T-helper 9 cell (primary cell): ENCODE results near the gene C5orf63.
A peak's percentile ranks its signal among the peaks of the same experiment; 100 is the strongest.
"Not testable (repeated sequence)": the region's sequence is repeated elsewhere in the genome, so short reads cannot be mapped to it uniquely, and the experiment has no call there.

Experiments used
- DNase-seq: peaks from one replicate; pipeline ENCODE4 v3.0.0-alpha.2; 2020

The C5orf63 gene

DNA sequence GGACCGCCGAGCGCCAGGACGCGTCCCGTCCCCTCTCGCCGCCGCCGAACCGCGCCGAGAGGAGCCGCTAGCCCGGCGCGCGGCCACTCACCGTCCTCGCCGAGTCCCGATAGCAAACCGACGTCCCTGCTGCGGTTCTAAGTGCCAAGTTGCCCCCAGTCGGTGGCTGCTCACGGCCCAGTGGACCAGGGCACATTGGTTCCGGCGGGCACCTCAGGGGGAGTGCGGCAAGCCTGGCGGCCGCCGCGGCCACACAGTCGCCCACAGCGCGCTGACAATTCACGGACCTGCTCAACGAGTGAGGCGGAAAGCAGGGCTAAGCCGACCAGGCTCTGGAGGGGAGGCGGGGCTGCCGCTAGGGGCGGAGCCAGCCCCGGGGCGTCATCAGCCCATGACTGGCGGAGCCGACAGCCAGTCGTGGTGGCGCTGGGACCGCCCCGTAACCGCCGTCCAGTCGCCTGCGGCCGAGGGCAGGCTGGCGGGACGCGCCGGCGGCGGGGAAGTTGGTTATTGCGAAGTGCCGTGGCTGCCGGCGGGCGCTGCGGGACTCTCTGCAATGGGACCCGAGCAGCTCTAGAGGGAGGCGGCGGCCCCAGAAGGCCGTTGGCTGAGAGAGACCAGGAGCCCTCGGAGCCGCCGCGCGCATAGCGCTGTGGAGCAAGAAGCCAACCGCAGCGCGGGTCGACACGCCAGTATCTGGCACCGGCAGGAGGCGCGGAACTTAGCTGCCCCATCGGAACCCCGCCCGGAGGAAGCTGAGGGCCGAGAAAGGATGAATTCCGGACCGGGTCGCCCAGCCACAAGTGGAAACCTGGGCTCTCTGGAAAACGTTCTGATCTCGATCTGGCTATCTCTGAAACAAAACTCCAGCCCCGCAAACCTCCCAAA, 42.8 kb downstream of the C5orf63 start, which contains the start of gene MARCHF3:
TSS of gene MARCHF3 (minus strand) at position 300 of the 888 bp plus-strand sequence. CDS start 112,387 bp downstream, outside the sequence.
- peak; percentile 88 for DNase-seq

DNA sequence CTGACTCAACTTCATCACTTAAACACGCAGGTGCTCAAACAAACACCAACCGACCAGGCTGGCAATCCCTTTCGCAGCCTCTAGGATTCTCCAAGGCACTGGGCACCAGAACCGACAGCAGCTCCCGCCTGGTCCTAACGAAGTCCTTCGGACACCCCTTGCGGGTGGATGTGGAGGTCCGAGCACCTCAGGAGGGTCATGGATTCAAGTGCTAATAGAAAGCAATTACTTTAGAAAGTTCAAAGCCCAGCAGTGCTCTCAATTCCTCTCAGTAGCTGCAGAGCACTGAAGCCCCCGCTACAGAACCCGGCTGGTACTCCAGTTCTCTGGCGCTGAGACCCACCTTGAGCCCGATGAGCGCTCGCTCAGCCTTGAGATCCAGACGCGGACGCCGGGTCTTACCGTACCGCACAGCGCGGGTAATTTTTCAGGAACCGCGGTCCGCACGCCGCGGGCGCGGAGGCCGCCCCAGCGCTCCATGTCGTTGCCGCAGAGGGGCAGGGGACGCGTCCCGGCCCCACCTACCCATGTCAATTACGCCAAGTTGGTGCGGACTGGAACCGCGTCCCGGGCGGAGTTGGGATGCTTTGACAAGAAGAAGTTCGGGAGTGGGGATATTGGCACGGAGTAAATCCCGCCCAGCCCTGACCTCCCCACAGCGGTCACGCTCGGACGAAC, 43.6 kb downstream of the C5orf63 start:
- peak; percentile 22 for DNase-seq

DNA sequence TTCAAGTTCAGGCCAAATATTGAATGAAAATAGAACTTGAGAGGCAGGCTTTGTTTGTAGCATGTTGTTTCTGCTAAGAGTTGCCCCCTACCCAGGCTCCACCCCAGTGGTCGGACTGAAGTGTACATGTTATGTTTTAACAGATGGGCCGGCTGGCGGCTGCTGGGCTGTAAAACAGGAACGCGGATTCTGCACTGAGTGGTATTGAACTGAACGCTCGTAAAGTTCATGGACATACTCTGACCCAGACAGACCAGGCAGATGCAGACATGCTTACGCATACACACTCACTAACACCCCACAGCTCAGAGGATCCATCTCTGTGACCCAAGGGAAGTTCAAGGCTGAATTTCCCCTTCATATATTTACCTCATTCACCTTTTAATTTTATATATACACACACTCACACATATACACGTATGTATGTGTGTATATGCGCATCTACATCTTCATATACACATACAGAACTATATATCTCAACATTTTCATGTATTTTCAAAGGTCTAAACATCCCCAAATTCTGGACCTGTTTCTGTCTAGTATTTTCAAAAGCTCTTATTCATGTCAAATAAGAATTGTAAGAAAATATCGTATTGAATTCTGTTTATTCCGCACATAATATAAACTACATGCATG, 44.4 kb downstream of the C5orf63 start:
- DNase-seq = no peak

GRCh38 chr5:127027539-127027938, 45.8 kb downstream of the C5orf63 start:
- no peak for DNase-seq

DNA sequence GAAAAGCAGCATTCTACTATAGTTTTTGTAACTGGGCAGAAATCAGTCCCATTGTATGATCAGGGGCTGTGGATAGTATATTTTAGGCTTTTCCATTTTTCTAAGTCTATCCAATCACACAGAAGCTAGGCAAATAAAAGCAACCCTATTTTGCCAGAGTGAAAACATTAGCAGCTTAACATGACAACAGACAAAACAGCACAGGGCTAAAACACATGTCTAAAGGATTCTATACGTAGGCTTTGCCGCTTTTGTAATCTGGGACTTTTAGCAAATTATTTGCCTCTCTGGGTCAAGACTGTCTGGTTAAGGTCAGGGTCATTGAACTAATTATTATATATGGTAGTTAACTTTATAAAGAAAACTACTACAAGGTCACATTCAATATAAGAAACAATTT, 47.1 kb downstream of the C5orf63 start:
- DNase-seq = no peak

GRCh38 chr5:127025467-127025866, 47.8 kb downstream of the C5orf63 start:
- no peak for DNase-seq

DNA sequence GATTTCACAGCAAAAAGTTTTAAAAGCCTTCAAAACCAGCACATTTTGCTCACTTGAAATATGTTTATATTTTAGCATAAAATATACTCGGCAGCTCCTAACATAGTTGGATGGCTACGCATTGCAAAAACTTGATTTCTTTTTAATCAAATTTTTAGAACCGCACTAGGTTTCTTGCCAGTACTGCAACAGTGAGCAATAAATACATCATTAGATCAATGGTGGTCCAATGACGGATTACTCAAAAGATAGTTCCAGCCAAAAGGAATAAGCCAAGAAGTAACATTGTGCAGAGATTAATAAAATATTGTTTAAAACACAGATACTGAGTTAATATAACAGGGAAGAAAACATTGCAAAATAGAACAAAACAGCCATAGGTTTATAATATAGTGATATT, 48.5 kb downstream of the C5orf63 start:
- DNase-seq = no peak

- not testable (repeated sequence) for DNase-seq
Observed at GRCh38 chr5:127023552-127024191, 49.6 kb downstream of the C5orf63 start.

DNA sequence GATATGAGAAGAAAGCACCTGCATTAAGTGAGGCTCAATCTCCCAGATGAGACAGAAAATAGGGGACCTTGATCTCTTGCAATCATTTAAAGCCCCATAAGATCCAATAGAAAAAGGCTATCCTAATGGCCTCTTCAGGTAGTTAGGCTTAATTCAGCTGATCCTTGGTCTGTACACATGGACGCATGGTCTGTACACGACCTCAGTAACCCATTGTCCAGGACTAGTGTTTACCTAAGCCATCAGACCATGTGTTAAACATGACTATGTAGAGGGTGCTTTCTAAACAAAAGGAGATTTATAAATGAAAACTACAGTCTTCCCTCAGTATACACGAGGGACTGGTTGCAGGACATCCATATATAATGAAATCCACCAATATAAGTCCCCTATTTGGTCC, 50.5 kb downstream of the C5orf63 start:
- no peak for DNase-seq

- no peak for DNase-seq
Observed at GRCh38 chr5:127019928-127020327, 53.4 kb downstream of the C5orf63 start.

DNA sequence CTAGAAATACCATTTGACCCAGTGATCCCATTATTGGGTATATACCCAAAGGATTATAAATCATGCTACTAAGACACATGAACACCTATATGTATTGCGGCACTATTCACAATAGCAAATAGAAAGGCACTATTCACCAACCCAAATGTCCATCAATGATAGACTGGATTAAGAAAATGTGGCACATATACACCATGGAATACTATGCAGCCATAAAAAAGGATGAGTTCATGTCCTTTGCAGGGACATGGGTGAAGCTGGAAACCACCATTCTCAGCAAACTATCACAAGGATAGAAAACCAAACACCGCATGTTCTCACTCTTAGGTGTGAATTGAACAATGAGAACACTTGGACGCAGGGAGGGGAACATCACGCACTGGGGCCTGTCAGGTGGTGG, 56.6 kb downstream of the C5orf63 start:
- DNase-seq = not testable (repeated sequence)

- DNase-seq = no peak
Observed at GRCh38 chr5:127015716-127016115, 57.6 kb downstream of the C5orf63 start.

DNA sequence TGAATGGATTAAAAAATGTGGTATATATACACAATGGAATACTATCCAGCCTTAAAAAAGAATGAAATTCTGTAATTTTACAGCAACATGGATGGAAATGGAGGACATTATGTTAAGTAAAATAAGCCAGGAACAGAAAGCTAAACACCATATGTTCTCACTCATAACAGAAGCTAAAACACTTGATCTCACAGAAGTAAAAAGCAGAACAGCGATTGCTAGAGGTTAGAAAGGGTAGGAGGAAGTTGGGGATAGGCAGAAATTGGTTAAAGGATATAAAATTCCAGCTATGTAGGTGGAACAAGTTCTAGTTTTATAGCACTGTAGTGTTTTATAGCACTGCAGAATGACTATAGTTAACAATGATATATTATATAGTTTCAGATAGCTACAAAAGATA, 58.7 kb downstream of the C5orf63 start:
- no peak for DNase-seq

DNA sequence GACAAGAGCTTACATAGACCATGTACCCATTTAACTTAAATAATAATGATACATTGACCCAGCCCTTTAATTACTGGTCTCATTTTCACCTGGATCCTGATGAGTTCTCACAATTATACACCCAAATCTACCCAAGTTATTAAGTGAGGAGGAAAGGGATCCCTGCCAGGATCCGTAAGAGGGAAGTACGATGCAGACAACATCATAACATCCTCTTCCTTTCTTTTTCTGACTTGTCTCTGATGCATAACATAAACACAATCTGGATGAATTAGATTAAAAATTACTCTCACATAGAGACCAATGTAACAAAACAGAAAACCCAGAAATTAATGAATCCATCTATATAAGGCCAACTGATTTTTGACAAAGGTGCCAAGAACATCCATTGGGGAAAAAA, 59.9 kb downstream of the C5orf63 start:
- no peak for DNase-seq

DNA sequence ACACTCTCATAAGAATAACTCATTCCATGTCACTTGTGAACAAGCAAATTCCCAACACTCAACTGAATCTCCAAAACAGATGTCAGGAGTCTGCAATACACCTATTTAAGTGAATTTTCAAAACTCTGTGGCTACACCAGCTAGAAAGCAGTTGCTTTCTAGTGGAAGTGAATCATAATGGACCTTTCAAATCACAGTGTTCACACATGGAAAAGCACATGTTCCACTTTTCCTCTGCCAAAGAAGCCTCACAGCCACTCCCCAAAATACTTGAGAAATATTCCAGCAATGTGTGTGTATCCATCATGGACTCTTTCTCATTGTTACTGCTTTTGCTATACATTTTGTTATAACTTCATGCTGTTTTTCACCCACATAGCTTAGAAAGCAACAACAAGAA, 60.4 kb downstream of the C5orf63 start:
- DNase-seq = no peak

- DNase-seq = no peak
Observed at GRCh38 chr5:127011961-127012644, 61.2 kb downstream of the C5orf63 start.

DNA sequence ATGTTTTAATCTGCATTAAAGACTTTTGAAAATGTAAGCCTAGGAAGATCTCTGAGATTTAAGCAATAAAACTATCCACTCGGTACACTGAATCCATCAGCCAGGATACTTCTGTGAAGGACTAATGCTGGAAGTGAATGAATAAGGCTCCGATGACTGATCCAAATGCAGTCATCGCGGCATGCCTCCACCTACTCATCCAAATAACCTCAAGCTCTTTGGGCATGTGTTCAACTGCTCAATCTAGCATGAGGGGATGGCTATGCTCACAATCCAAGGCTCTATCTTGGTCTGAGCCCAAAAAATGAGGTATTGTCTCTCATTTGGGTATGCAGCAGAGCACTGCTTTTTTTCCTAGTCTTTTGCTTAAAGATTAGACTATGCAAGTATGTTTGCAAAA, 62.1 kb downstream of the C5orf63 start:
- DNase-seq = no peak

DNA sequence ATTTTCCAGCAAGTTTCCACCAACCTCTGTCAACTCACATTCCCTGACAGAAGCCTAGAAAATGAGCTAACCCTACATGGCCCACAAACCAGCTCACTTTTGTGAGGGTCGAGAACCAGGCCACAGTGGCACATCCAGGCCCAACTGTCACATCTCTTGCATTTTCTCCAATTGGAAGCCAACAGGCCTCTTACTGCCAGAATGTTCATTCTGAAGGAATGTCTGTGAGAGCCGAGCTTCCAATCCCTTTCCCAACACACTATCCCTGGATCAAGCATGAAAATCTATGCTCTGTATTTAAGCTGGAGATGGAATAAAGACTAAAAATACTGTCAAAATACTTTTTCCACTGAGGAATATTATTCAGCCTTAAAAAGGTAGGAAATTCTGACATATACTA, 62.9 kb downstream of the C5orf63 start:
- DNase-seq = no peak

GRCh38 chr5:127009784-127010183, 63.5 kb downstream of the C5orf63 start:
- no peak for DNase-seq

DNA sequence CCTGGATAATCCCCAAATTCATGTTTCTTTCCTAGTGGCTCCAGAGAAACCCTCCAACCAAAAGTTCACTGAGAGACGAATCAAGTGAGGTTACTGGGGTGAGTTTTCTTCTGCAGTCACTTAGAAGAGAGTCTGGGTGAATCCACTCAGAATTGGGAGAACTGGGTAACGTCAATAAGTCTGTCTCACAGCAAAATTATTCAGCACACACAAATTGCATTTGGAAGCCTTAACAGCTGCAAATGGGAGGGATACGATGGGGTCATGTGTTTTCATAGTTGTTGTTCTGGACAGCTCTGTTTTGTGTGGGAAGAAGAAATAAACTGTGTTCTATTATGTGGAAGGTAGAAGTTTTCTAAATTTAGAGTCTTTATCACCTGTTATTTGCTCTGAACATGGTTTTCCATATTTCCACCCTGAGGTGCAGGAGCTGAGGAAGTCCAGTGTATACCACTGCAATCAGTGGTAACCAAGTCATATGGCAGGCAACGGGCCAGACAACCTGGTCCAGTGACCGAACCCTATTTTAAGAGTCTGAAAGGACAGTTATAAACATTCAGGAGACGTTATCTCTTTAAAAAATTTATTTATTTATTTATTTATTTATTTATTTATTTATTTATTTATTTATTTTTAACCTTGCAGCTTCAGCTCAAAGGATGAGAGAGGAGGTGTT, 64.9 kb downstream of the C5orf63 start:
- no peak for DNase-seq

DNA sequence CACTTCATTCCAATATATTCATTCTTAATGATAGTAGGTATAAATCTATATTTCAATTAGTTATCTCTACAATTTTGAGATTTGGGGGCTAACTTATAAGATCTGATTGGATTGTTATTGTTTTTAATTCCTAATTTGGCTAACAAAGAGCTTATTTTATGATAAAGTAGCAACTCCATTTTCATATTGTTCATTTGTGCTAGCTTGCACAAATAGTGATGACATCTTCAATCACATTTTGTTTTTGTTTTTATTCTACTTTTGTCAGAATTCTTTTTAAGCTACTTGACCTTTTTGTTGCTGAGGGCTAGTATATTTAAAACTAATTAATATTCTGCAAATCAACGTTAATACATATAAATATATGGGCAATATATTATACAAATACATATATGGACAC, 65.8 kb downstream of the C5orf63 start:
- DNase-seq = no peak

GRCh38 chr5:127006744-127007143, 66.6 kb downstream of the C5orf63 start:
- DNase-seq = no peak
